Heart left ventricle (tissue), 16 donors: Measurements from ENCODE around the gene TENM3. TPM values are rescaled to one million over a fixed set of nuclear protein-coding genes. Genes with fewer than 3 reads are reported as not detected.

Experiments used
- ATAC-seq, 4 donors: fragments of 200-7000 bp; cut with Tn5 transposase; one replicate each; pipeline ENCODE4 v1.9.1; 2020 to 2022; ENCODE audit warnings: moderate library complexity in 4 of 4, mild to moderate bottlenecking in 3 of 4, moderate number of reproducible peaks in 1 of 4
- DNase-seq, 5 donors: peaks; one replicate each; pipeline ENCODE4 v3.0.0-alpha.2; 2020
- H3K27ac ChIP-seq, 12 donors: fragments of 200-600 bp; sonication (generic) in 4 of 12; one replicate each; pipeline versions ENCODE4 v1.5.0 to v1.8.0; 2016 to 2022; ENCODE audit warnings: mild to moderate bottlenecking in 2 of 12
- H3K27me3 ChIP-seq, 9 donors: fragments of 200-600 bp; sonication (generic) in 2 of 9; one replicate each; pipeline versions ENCODE4 v1.5.1 to v1.8.0; 2016 to 2022; ENCODE audit warnings: mild to moderate bottlenecking in 3 of 9
- H3K36me3 ChIP-seq, 9 donors: fragments of 200-600 bp; sonication (generic) in 2 of 9; one replicate each; pipeline versions ENCODE4 v1.5.0 to v1.8.0; 2018 to 2022; ENCODE audit warnings: mild to moderate bottlenecking in 2 of 9
- H3K4me1 ChIP-seq, 12 donors: fragments of 200-600 bp; sonication (generic) in 4 of 12; one replicate each; pipeline versions ENCODE4 v1.5.0 to v1.8.0; 2016 to 2022; ENCODE audit warnings: mild to moderate bottlenecking in 3 of 12
- H3K4me3 ChIP-seq, 12 donors: fragments of 200-600 bp; sonication (generic) in 4 of 12; one replicate each; pipeline versions ENCODE4 v1.5.0 to v1.8.0; 2017 to 2022; ENCODE audit warnings: mild to moderate bottlenecking in 9 of 12, moderate library complexity in 4 of 12
- H3K9me3 ChIP-seq, 12 donors: fragments of 200-600 bp; sonication (generic) in 4 of 12; one replicate each; pipeline versions ENCODE4 v1.5.0 to v1.8.0; 2016 to 2022; ENCODE audit warnings: mild to moderate bottlenecking in 1 of 12
- POLR2A ChIP-seq, 2 donors: fragments of 450-650 bp; IDR thresholded peaks; one replicate each; pipeline ENCODE4 v1.6.1; 2017; ENCODE audit warnings: antibody characterized with exemption in 2 of 2, mild to moderate bottlenecking in 2 of 2, moderate library complexity in 2 of 2
- WGBS, 4 donors: extraction: QIAGEN DNeasy Blood & Tissue Kit in 2 of 4; methylation state at CpG; one replicate each; pipeline versions ENCODE4 v1.1.5 to v1.1.7; 2013 to 2018; 5-methylcytosine and 5-hydroxymethylcytosine counted together
- intact Hi-C, 10 donors: fragments of 100-400 bp; cut with DNase I; formaldehyde crosslinking; loops; one replicate each; pipeline versions ENCODE4 v1.11.1 to v1.14.2; 2022
- polyA plus RNA-seq, 2 donors: library from polyadenylated mRNA; stranded (reverse); fragments of 200-250 nt; gene quantifications; one replicate each; pipeline ENCODE4 v1.2.3, GENCODE V29; 2013
- total RNA-seq, 9 donors: library from RNA; depleted of rRNA in 2 of 9; stranded (reverse); fragments of >200 nt in 2 of 9; fragmentation: NEBNext Ultra II Directional in 3 of 9; extraction: Animal tissue kit (Norgen Biotek cat#: 25700) in 3 of 9; gene quantifications; one replicate each; pipeline versions ENCODE4 v1.1.0 to v1.2.4, GENCODE V29; 2016 to 2023
- TF ChIP-seq, protein P1 (sequence below), 12 donors: fragments of 200-600 bp; sonication (generic) in 4 of 12; IDR thresholded peaks; one replicate each; pipeline versions ENCODE4 v1.5.0 to v1.8.0; 2018 to 2022; ENCODE audit warnings: antibody characterized with exemption in 12 of 12, mild to moderate bottlenecking in 5 of 12
- donor health status: ischemic (EF 13 %, LVEDD 7.1; RV severe dilation, severe dysfunction).
- donor health status: healthy with polysubstance abuse.
- donor health status: DM: no; HTN: yes; CAD: no.
- donor health status: DM: no; HTN: no; CAD: no.
- donor health status: ischemic (EF 25% LVEDD 6.9; RV normal size, moderate dysfunction).
- donor health status: ischemic (EF 25% LVEDD 5.7; RV mildly dilated, moderate dysfunction).
- donor health status: healthy.
- donor health status: DM: yes; HTN: yes; CAD: no.
- donor health status: ischemic (EF 35%, LVEDD 5.7; RV mildly dilated, moderate dysfunction).
- donor health status: nonischemic (EF 11% LVEDD 7.7; RV severe dilation, severe dysfunction).
- donor health status: DM: yes; HTN: yes; CAD: no.
- donor health status: PGD.
- donor health status: ischemic (EF 29% LVEDD 5.4; RV normal size, mild dysfunction).
- donor health status: nonischemic (EF 23%, LVEDD 6.1; RV moderate dilation, normal function).

TENM3 gene
- total and polyA plus RNA-seq, 11 donors: 0.19 to 10.3 (median 2.5) TPM

- WGBS, 4 donors: 93 to 95% (median 94%) methylated on average over 1 of the region's 1 CpG
- Histone ChIP-seq H3K36me3 (no peaks in the 10 kb centered on the region), H3K4me3 (no peak overlapping the region), H3K27ac (no peak overlapping the region), H3K4me1 (no peaks in the 10 kb centered on the region), H3K9me3 (peaks cover 0 to 22% (median 4%) of the 10 kb centered on the region in 12 donors), H3K27me3 (no peaks in the 10 kb centered on the region)
- intact Hi-C loops: no loop called here
- DNase-seq (no peak), ATAC-seq (no peak)
- TF ChIP-seq, protein P1, sequence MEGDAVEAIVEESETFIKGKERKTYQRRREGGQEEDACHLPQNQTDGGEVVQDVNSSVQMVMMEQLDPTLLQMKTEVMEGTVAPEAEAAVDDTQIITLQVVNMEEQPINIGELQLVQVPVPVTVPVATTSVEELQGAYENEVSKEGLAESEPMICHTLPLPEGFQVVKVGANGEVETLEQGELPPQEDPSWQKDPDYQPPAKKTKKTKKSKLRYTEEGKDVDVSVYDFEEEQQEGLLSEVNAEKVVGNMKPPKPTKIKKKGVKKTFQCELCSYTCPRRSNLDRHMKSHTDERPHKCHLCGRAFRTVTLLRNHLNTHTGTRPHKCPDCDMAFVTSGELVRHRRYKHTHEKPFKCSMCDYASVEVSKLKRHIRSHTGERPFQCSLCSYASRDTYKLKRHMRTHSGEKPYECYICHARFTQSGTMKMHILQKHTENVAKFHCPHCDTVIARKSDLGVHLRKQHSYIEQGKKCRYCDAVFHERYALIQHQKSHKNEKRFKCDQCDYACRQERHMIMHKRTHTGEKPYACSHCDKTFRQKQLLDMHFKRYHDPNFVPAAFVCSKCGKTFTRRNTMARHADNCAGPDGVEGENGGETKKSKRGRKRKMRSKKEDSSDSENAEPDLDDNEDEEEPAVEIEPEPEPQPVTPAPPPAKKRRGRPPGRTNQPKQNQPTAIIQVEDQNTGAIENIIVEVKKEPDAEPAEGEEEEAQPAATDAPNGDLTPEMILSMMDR (IDR thresholded peaks at IDR 0.05): no peak
- TF ChIP-seq POLR2A (IDR thresholded peaks at IDR 0.05): no peak
Observed at GRCh38 chr4:182416067-182416466, 172.9 kb downstream of the TENM3 start.

- TF ChIP-seq, protein P1 (IDR thresholded peaks at IDR 0.05): no peak
- TF ChIP-seq POLR2A (IDR thresholded peaks at IDR 0.05): no peak
- DNase-seq (no peak), ATAC-seq (no peak)
- H3K9me3 ChIP-seq: peaks cover 0 to 12% (median 4%) of the 10 kb centered on the region in 12 donors
- H3K4me1 ChIP-seq: no peaks in the 10 kb centered on the region
- intact Hi-C loops: no loop called here
- no peak overlapping the region for H3K4me3 ChIP-seq
- H3K36me3 ChIP-seq: no peaks in the 10 kb centered on the region
- H3K27ac ChIP-seq: no peak overlapping the region
- 80 to 86% (median 84%) methylated on average over 9 of the region's 9 CpGs for WGBS, 4 donors
- no peaks in the 10 kb centered on the region for H3K27me3 ChIP-seq
Observed at GRCh38 chr4:182418054-182418734, 175.0 kb downstream of the TENM3 start.

GRCh38 chr4:182420189-182420588 lies 177.0 kb downstream of the TENM3 start:
- Histone ChIP-seq H3K27ac (no peak overlapping the region), H3K36me3 (no peaks in the 10 kb centered on the region), H3K9me3 (peaks cover 0 to 3% (median 0%) of the 10 kb centered on the region in 12 donors), H3K4me3 (no peak overlapping the region), H3K4me1 (no peaks in the 10 kb centered on the region), H3K27me3 (no peaks in the 10 kb centered on the region)
- WGBS, 4 donors: 72 to 84% (median 76%) methylated on average over 7 of the region's 7 CpGs
- ATAC-seq (no peak), DNase-seq (no peak)
- TF ChIP-seq, protein P1 (IDR thresholded peaks at IDR 0.05): no peak
- no peak for TF ChIP-seq POLR2A (IDR thresholded peaks at IDR 0.05)
- intact Hi-C loops: no loop called here

DNA sequence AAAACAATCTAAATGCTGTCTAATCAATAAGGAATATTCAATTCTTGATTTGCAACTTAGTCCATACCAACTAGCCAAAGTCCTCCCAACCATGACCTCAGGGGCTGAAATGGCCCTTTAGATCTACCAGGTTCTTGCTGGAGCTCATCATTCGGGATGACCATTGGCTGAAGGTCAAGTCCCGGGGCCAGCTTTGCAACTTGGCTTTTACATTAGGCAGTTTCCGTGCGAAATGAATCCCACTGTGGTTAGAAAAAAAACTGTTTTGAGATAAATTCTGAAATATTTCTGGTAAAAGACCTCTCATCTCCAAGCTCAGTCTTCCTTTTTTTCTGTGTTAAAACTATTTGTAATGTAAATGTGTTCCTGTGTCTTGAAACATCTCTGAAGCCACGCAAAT lies 178.6 kb downstream of the TENM3 start:
- ATAC-seq (no peak), DNase-seq (no peak)
- no peaks in the 10 kb centered on the region for H3K4me1 ChIP-seq

GRCh38 chr4:182425302-182425701 lies 182.1 kb downstream of the TENM3 start:
- no peak overlapping the region for H3K27ac ChIP-seq
- no peaks in the 10 kb centered on the region for H3K4me1 ChIP-seq
- no peaks in the 10 kb centered on the region for H3K36me3 ChIP-seq
- no peak for ATAC-seq
- TF ChIP-seq, protein P1 (IDR thresholded peaks at IDR 0.05): no peak
- TF ChIP-seq POLR2A (IDR thresholded peaks at IDR 0.05): no peak
- intact Hi-C loops: no loop called here
- H3K4me3 ChIP-seq: no peak overlapping the region
- 84 to 90% (median 88%) methylated on average over 2 of the region's 2 CpGs for WGBS, 4 donors
- H3K27me3 ChIP-seq: no peaks in the 10 kb centered on the region
- H3K9me3 ChIP-seq: no peaks in the 10 kb centered on the region
- no peak for DNase-seq

More for the DNA sequence above, 178.6 kb downstream of the TENM3 start:
- no peaks in the 10 kb centered on the region for H3K36me3 ChIP-seq
- intact Hi-C loops: no loop called here
- 68 to 80% (median 78%) methylated on average over 5 of the region's 5 CpGs for WGBS, 4 donors
- H3K4me3 ChIP-seq: no peak overlapping the region
- H3K9me3 ChIP-seq: peaks cover 0 to 3% (median 0%) of the 10 kb centered on the region in 12 donors
- H3K27me3 ChIP-seq: no peaks in the 10 kb centered on the region
- TF ChIP-seq POLR2A (IDR thresholded peaks at IDR 0.05): no peak
- no peak overlapping the region for H3K27ac ChIP-seq
